ENCODE results near the gene BTBD16. TPM values are rescaled to one million over a fixed set of nuclear protein-coding genes. Genes with fewer than 3 reads are reported as not detected.

The BTBD16 gene
- total and polyA plus RNA-seq, 2 of the 13 experiments (the other 11 are each of a cell fraction or from before 2014, with no cell fraction given) = 5.0 to 11.9 TPM

GRCh38 chr10:122267849-122268737 lies 3.0 kb upstream of the BTBD16 start (continued):
- TF ChIP-seq NFKB2 (CRISPR knock-in tag; IDR thresholded peaks at IDR 0.05; ENCODE audit: borderline replicate concordance) = no peak
- no peak for TF ChIP-seq KDM1A (CRISPR knock-in tag; IDR thresholded peaks at IDR 0.05)
- no peak for TF ChIP-seq ZSCAN9 (CRISPR knock-in tag; IDR thresholded peaks at IDR 0.05; ENCODE audit: borderline replicate concordance)
- TF ChIP-seq ZNF296 (CRISPR knock-in tag; conservative IDR thresholded peaks at IDR 0.05) = no peak
- TF ChIP-seq PHF20 (CRISPR knock-in tag; IDR thresholded peaks at IDR 0.05) = no peak
- TF ChIP-seq MED8 (CRISPR knock-in tag; IDR thresholded peaks at IDR 0.05; ENCODE audit: insufficient replicate concordance) = no peak
- TF ChIP-seq SNRNP70 (IDR thresholded peaks at IDR 0.05; ENCODE audit: low read depth, low read length) = no peak
- TF ChIP-seq NFE2L2 (IDR thresholded peaks at IDR 0.05; ENCODE audit: low read length) = no peak
- no peak for TF ChIP-seq SIX1 (CRISPR knock-in tag; IDR thresholded peaks at IDR 0.05; ENCODE audit: borderline replicate concordance)
- TF ChIP-seq TAF15 (IDR thresholded peaks at IDR 0.05; ENCODE audit: low read depth, low read length, poor library complexity, severe bottlenecking) = no peak
- 0 out of 2 replicates have a peak, but pooled peaks have one; percentile 35 for TF ChIP-seq SALL2 (CRISPR knock-in tag; IDR thresholded peaks at IDR 0.05)
- no peak for TF ChIP-seq RXRB (CRISPR knock-in tag; IDR thresholded peaks at IDR 0.05; ENCODE audit: borderline replicate concordance)
- no peak for TF ChIP-seq ZNF12 (CRISPR knock-in tag; IDR thresholded peaks at IDR 0.05)
- no peak for TF ChIP-seq ZNF207 (IDR thresholded peaks at IDR 0.05; ENCODE audit: borderline replicate concordance)
- TF ChIP-seq HMGXB4 (CRISPR knock-in tag; IDR thresholded peaks at IDR 0.05; ENCODE audit: borderline replicate concordance in 1 of 2, low read depth in 1 of 2) = no peak
- TF ChIP-seq TCF12 (IDR thresholded peaks at IDR 0.05) = no peak
- no peak for TF ChIP-seq TCF12 (CRISPR knock-in tag; IDR thresholded peaks at IDR 0.05)
- TF ChIP-seq RFX3 (CRISPR knock-in tag; IDR thresholded peaks at IDR 0.05) = no peak
- TF ChIP-seq, protein P1, sequence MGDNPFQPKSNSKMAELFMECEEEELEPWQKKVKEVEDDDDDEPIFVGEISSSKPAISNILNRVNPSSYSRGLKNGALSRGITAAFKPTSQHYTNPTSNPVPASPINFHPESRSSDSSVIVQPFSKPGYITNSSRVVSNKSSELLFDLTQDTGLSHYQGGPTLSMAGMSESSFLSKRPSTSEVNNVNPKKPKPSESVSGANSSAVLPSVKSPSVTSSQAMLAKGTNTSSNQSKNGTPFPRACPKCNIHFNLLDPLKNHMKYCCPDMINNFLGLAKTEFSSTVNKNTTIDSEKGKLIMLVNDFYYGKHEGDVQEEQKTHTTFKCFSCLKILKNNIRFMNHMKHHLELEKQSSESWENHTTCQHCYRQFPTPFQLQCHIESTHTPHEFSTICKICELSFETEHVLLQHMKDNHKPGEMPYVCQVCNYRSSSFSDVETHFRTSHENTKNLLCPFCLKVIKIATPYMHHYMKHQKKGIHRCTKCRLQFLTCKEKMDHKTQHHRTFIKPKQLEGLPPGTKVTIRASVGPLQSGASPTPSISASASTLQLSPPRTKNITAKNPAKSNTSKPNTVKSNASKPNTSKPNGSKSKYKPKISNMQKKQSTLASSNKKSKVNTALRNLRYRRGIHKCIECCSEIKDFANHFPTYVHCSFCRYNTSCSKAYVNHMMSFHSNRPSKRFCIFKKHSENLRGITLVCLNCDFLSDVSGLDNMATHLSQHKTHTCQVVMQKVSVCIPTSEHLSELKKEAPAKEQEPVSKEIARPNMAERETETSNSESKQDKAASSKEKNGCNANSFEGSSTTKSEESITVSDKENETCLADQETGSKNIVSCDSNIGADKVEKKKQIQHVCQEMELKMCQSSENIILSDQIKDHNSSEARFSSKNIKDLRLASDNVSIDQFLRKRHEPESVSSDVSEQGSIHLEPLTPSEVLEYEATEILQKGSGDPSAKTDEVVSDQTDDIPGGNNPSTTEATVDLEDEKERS (CRISPR knock-in tag; IDR thresholded peaks at IDR 0.05) = no peak
- TF ChIP-seq ZNF382 (CRISPR knock-in tag; IDR thresholded peaks at IDR 0.05; ENCODE audit: borderline replicate concordance) = no peak
- TF ChIP-seq ZNF619 (CRISPR knock-in tag; IDR thresholded peaks at IDR 0.05) = no peak
- no peak for TF ChIP-seq ZMYM3 (CRISPR knock-in tag; IDR thresholded peaks at IDR 0.05)
- no peak for TF ChIP-seq ZNF44 (CRISPR knock-in tag; IDR thresholded peaks at IDR 0.05)
- no peak for TF ChIP-seq MTA3 (CRISPR knock-in tag; IDR thresholded peaks at IDR 0.05)
- TF ChIP-seq TFDP1 (CRISPR knock-in tag; IDR thresholded peaks at IDR 0.05; ENCODE audit: borderline replicate concordance) = no peak

Measured in HepG2 (cell line).